Type B pancreatic cell (in vitro differentiated cells): ENCODE results near the gene KMT5B. TPM values are rescaled to one million over a fixed set of nuclear protein-coding genes. Genes with fewer than 3 reads are reported as not detected.

Source experiments
- DNase-seq: peaks from one replicate; pipeline ENCODE4 v3.0.0; 2021; ENCODE audit warnings: mixed read lengths; ENCODE audit not compliant: unreplicated experiment; ENCODE audit errors: extremely low spot score
- H3K27ac Mint-ChIP-seq: 2 replicates; pipeline ENCODE4 v1.8.0; 2021; ENCODE audit warnings: mild to moderate bottlenecking, mixed read lengths
- H3K27me3 Mint-ChIP-seq: 2 replicates; pipeline ENCODE4 v1.8.0; 2021; ENCODE audit warnings: mixed read lengths
- H3K36me3 Mint-ChIP-seq: 2 replicates; pipeline ENCODE4 v1.8.0; 2021; ENCODE audit warnings: mixed read lengths
- H3K4me1 Mint-ChIP-seq: one replicate; pipeline ENCODE4 v1.8.0; 2021; ENCODE audit warnings: mixed read lengths; ENCODE audit not compliant: unreplicated experiment
- H3K4me3 Mint-ChIP-seq: 2 replicates; pipeline ENCODE4 v1.8.0; 2021; ENCODE audit warnings: mild to moderate bottlenecking, mixed read lengths
- H3K9me3 Mint-ChIP-seq: 2 replicates; pipeline ENCODE4 v1.8.0; 2021; ENCODE audit warnings: mixed read lengths
- total RNA-seq: library from RNA; stranded (reverse); gene quantifications from 2 replicates; pipeline ENCODE4 v1.2.1, GENCODE V29; 2021; ENCODE audit warnings: low replicate concordance
- TF ChIP-seq, protein P1 (sequence below): fragments of 200-600 bp; sonication (generic); conservative IDR thresholded peaks from 2 replicates; pipeline ENCODE4 v1.5.0; 2021; ENCODE audit warnings: antibody characterized with exemption, mild to moderate bottlenecking

Gene KMT5B
- total RNA-seq, 1 donor from 2014 or later, result 54.4 TPM

DNA sequence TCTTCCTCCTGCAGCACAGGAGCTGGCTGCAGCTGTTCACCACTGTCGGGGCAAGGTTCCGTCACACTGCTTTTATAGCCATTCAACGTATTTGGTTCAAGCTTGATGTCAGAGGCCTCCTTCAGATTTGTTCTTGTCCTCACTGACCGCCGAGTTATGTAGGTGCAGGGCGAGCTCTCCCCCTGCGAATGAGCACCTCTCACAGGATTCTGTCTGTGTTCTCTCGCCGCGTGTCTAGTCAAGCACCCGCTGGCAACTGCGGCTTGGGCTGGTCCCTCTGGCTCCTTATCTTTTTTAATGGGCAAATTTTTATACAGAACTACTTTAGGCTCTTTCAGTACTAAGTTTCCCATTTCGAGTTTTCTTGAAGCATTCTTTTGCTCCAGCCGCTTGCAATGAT lies 54.5 kb downstream of the KMT5B start:
- Mint-ChIP-seq H3K4me3 (no peak overlapping the region), H3K9me3 (no peaks in the 10 kb centered on the region)

DNA sequence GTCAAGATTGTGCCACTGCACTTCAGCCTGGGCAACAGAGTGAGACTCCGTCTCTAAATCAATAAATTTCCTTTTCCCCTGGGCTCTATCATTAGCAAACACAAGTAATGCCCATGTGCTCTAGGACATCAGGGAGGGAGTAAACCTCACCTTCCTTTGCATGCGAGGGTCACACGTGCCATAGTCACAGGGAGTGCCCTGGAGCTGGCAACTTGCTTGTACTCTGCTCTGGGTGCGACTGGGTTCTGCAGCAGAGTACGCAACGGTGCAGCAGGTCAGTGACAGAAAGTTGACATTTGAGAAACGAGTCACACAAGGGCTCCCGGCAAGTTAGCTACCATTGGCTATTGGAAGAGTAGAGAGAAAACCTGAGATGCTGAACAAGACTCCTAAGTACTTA lies 59.4 kb downstream of the KMT5B start:
- Mint-ChIP-seq H3K27ac (no peak overlapping the region), H3K4me3 (no peak overlapping the region), H3K27me3 (no peaks in the 10 kb centered on the region), H3K9me3 (no peaks in the 10 kb centered on the region), H3K36me3 (peaks cover 18% of the 10 kb centered on the region), H3K4me1 (peaks cover 9% of the 10 kb centered on the region)
- TF ChIP-seq, protein P1, sequence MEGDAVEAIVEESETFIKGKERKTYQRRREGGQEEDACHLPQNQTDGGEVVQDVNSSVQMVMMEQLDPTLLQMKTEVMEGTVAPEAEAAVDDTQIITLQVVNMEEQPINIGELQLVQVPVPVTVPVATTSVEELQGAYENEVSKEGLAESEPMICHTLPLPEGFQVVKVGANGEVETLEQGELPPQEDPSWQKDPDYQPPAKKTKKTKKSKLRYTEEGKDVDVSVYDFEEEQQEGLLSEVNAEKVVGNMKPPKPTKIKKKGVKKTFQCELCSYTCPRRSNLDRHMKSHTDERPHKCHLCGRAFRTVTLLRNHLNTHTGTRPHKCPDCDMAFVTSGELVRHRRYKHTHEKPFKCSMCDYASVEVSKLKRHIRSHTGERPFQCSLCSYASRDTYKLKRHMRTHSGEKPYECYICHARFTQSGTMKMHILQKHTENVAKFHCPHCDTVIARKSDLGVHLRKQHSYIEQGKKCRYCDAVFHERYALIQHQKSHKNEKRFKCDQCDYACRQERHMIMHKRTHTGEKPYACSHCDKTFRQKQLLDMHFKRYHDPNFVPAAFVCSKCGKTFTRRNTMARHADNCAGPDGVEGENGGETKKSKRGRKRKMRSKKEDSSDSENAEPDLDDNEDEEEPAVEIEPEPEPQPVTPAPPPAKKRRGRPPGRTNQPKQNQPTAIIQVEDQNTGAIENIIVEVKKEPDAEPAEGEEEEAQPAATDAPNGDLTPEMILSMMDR, result no peak
- DNase-seq, result no peak

More for the DNA sequence above, 54.5 kb downstream of the KMT5B start:
- TF ChIP-seq, protein P1, result no peak
- DNase-seq, result no peak
- Mint-ChIP-seq H3K36me3 (peaks cover 27% of the 10 kb centered on the region), H3K27ac (no peak overlapping the region), H3K27me3 (no peaks in the 10 kb centered on the region), H3K4me1 (peaks cover 9% of the 10 kb centered on the region)

DNA sequence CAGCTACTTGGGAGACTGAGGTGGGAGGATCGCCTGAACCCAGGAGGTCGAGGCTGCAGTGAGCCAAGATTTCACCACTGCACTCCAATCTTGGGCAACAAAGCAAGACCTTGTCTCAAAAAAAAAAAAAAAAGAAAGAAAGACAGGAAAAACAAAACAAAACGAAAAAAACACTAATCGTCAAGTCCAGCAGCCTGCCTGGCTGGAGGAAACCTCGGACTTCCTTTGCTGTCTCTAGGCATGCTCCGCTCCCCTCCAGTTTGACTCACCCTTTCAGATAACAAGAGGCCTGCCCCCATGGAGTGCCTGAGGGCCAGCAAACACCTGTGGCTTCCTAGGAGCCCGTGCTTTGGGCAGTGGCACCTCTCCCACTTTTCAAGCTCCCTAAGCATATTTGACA lies 63.1 kb downstream of the KMT5B start:
- no peaks in the 10 kb centered on the region for H3K27me3 Mint-ChIP-seq
- H3K4me3 Mint-ChIP-seq, result no peak overlapping the region
- DNase-seq, result no peak
- peaks cover 1% of the 10 kb centered on the region for H3K36me3 Mint-ChIP-seq
- peaks cover 14% of the 10 kb centered on the region for H3K4me1 Mint-ChIP-seq
- TF ChIP-seq, protein P1, result no peak
- H3K9me3 Mint-ChIP-seq, result no peaks in the 10 kb centered on the region
- H3K27ac Mint-ChIP-seq, result no peak overlapping the region

DNA sequence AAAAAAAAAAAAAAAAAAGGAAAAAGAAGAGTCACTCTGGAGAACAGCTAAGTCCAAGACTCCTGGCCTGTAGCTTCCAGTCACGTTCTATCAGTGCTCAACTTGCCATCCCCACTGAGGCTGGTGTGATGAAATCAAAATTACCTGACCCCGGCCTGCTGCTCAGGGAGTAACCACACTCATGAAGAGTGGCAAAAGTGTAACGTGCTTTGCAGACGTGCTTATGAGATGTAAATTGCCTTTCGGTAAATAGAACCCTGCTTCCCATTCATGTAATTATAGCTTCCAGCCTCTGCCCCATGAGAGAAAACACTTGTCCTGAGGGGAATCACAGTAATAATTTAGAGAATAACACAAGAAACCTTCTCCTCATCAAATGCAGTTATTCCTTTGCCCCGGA lies 63.7 kb downstream of the KMT5B start:
- H3K27me3 Mint-ChIP-seq, result no peaks in the 10 kb centered on the region
- peaks cover 14% of the 10 kb centered on the region for H3K4me1 Mint-ChIP-seq
- TF ChIP-seq, protein P1, result no peak
- no peaks in the 10 kb centered on the region for H3K9me3 Mint-ChIP-seq
- no peak overlapping the region for H3K4me3 Mint-ChIP-seq
- H3K36me3 Mint-ChIP-seq, result no peaks in the 10 kb centered on the region
- no peak for DNase-seq
- H3K27ac Mint-ChIP-seq, result no peak overlapping the region

DNA sequence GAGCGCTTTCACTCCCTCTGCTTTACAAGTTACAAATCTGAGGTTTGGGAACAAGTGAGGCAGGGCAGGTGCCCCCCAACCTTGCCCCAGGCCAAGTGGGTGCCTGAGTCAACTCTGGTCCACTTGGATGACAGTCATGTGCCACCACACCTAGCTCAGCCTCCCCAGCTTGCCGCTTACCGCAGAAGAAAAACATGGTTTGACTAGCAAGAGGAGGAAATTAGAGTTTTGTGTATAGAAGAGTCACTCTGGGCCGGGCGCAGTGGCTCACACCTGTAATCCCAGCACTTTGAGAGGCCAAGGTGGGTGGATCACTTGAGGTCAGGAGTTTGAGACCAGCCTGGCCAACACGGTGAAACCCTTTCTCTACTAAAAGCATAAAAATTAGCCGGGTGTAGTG lies 64.2 kb downstream of the KMT5B start:
- H3K27ac Mint-ChIP-seq, result no peak overlapping the region
- TF ChIP-seq, protein P1, result no peak
- H3K36me3 Mint-ChIP-seq, result no peaks in the 10 kb centered on the region
- no peak for DNase-seq
- peaks cover 14% of the 10 kb centered on the region for H3K4me1 Mint-ChIP-seq
- no peaks in the 10 kb centered on the region for H3K9me3 Mint-ChIP-seq
- no peaks in the 10 kb centered on the region for H3K27me3 Mint-ChIP-seq
- no peak overlapping the region for H3K4me3 Mint-ChIP-seq
